ENCODE results near the gene CCDC33.

CCDC33 gene

DNA sequence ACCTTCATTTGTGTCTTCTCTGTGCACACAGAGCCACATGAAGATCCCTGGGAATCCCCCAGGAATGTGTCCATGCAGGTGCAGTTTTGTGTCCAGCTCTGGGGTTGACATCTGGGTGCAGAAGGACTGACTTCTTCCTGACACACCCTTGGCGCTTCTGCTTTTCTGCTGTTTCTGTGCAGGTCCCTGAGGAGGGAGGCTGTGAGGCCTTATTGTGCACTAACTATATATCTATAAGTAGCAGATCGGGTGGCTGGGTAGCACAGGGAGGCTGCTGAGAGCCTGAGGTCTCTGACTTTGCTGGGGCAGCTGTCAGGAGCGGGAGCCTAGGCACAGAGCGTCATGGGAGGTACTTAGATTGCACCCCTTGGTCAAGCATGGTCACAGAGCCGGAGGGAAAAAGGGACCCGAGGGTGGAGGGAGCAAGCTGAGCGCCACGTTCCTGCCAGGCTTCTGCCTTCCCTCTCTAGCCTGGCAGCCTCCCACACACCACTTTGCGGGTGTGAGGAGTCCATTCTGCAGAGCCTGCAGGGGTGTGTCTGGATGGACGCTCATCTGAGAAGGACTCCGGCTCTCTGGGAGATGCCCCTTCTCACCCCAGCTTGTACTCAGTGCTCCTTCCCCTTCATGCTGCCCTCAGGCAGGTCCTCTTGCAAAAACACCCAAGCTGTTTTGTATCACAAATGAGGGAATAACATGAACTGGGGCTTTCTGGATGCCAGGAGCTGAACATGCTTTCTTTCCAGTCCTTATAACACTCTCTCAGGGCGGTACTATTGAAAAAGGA, 23.9 kb downstream of the CCDC33 start:
- no peak for DNase-seq

DNA sequence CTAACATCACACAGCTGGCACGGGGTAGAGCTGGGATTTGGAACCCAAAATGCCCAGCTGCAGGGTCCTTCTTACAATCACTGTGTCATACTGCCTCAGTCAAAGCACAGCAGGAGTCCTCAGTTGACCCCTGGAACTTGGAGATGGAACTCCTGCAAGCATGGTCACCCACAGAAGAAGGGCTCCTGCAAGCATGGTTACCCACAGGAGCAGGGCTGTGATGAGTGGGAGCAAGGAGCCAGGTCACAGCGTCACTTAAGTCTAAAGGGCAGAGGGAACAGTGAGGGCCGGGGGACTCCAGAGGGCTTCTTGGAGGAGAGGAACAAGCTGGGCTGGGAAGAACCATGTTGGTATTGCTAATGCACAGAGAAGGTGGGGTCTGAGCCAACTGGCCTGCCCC, 24.9 kb downstream of the CCDC33 start:
- no peak for DNase-seq

DNA sequence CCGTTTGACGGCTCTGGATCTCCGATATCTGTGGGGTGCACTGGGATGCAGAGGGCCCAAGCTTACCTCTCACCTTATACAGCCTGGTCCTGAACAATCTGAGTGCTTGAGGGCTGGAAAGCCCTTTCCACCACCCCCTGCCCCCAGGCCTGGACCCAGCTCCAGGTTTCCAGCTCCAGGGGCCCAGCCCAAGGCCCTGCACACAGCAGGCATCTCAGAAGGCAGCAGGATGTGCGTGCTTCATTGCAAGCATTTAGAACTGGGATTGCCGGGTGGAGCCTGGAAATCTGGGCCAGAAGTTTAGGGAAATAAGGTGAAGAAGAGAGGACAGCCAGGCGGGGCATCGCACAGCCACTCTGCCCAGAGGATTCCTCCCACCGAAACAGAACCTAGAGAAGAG, 25.6 kb downstream of the CCDC33 start:
- no peak for DNase-seq

DNA sequence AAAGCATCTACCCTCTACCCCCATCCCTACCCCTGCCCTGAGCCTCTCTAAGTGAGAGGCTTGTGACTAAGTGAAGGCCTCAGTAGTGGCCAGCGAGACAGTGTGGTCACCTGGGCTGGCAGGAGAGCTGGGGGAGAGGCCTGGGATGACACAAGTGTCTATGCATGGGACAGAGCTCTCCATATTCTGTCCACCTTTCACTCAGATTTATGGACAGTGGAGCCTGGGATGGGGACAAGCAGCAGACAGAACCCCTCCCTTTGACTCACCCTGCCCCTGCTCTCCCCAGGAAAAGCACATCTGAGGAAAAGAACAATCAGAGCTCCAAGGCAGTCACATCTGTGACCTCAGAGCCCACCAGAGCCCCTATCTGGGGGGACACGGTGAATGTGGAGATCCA, 26.0 kb downstream of the CCDC33 start:
- DNase-seq: no peak

DNA sequence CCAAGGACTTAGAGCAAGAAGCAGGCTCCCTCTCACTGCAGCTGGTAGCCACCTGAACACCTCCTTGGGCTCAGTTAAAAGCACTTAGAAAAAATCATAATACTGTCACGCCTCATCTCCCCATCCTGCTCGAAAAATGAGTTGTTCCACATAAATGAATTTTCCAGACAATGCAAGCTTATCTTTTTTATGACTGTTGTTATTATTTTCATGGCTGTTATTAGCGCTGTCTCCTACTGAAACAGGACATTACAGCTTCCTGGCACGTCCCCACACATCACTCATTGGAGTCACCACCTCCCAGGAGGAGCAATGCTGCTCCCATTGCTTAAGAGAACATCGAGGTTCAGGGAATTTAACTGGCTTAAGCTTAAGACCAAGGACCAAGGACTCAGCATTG, 26.5 kb downstream of the CCDC33 start:
- no peak for DNase-seq

DNA sequence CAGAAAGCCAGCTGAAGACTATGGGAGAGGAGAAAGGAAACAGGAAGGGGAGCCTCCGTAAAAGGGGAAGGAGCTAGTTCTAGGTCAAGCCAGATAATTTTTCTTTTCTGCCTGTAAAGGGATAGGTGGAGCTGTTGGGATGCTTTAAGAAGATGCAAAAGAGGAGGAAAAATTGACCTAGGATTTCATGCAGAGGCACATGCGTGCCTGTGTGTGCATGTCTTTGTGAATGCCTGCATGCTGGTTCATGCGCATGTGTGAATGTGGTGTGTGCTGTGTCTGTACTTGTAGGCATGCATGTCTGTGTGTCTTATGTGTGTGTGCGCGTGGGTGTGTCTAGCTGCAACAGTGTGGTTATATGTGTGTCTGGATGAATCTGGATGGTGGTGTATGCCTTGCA, 27.3 kb downstream of the CCDC33 start:
- no peak for DNase-seq

DNA sequence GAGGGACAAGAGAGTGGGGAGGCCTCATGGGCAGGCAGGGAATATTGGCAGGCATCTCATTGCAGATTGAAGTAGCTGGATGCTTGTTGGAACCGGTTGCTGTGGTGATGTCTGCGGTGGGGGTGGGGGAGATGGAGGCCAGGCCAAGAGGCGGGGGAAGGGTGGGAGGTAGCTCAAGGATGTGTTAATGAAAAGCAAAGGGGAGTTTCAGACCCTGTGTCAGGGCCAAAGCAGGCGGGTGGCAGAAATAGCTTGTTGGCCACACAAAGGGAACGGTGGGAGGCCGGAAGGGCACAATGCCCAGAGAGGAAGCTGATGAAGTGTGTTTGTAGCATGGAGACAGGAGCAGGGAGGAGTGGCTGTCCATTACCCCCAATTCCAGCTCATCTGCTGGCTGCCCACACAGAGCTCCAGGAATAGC, 28.0 kb downstream of the CCDC33 start:
- no peak for DNase-seq

DNA sequence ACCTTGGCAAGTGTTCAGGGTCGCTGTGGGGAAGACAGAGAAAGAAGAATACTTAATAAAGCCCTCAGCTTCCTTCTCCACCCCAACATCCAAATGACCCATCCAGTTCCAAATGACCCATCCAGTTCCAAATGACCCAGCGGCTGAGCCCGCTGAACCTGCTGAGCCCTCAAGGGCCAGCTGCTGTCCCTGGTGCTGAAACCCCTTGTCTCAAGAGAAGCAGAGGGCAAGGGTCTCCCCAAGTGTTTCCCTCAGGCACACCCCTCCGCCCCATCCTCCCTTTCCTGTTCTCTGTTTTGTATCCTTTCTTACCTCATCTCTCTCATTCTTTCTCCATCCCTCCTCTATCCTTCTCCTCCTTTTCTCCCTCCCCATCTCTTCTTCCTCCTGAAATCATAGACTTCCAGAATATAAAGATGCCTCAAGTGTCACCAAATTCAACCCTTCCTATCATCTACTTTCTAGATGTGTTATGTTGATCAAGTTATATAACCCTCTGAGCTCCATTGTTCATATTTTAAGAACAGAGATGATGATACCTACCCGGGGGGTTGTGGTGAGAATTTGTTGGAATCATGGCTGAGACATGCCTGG, 29.0 kb downstream of the CCDC33 start:
- peak in 1 of 2 donors; percentile 6 for DNase-seq

DNA sequence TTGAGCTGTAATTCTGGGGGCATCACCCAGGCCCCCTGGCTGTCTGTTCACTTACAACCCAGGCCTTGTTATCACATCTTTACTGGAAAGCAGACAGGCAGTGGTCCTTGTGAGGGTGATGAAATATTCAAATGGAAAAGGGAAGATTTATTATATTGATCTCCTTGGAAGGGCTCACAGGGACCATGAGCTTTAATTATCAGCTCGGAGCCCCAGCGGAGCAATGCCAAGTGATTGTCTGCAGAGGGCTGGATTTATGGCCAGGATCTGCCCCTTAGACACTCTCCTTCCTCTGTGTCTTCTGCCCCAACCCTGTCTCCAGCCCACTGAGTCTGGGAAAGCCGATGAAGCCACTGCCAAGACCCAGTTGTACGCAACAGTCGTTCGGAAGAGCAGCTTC, 31.9 kb downstream of the CCDC33 start:
- DNase-seq: no peak

DNA sequence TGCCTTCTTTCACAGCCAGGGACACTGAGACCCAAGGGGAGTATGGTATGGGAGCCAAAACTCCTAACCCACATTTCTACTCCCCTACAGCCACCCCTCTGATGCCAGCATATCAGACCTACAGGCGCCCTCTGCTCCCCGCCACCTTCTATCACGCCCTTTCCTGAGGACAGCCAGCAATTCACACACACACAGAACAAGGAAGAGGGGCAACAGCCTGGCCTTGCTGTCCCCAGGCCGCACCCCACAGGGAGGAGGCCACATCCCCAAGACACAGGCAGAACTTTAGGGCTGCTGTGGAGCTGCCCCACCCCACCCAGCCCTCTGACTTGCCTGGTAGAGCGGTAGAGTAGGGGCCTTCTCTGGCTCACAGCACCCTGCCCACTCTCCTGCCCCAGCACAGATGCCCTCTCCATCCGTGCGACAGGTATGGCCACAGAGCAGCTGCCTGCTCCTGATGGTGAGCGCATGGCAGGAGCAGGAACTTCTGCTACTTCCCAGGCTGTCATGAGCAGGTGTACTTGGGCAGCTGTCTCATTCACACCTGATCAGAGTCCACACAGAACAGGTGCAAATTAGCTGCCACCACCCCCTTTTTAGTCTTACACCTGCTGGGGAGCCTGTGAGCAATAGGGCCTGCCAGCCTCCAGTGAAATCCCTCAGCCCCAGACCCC, 33.4 kb downstream of the CCDC33 start:
- DNase-seq: no peak

DNA sequence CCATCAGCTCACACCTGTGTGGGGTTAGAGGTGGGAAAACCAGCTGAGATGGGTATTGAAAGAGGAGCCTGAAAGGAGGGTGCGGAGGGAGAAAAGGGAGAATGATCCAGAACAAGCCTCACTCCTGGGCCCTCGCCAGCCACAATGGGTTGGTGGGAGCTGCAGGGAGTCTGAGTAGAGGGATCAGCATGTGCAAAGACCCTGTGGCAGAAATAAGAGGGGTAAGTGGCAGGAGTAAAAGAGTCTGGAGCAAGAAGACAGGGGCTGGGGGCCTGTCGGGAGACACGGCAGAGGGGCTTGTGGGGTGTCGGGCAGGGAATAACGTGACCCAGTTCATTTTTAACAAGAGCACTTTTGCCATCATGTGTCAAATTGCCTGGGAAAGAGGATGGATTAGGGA, 34.0 kb downstream of the CCDC33 start:
- DNase-seq: no peak

DNA sequence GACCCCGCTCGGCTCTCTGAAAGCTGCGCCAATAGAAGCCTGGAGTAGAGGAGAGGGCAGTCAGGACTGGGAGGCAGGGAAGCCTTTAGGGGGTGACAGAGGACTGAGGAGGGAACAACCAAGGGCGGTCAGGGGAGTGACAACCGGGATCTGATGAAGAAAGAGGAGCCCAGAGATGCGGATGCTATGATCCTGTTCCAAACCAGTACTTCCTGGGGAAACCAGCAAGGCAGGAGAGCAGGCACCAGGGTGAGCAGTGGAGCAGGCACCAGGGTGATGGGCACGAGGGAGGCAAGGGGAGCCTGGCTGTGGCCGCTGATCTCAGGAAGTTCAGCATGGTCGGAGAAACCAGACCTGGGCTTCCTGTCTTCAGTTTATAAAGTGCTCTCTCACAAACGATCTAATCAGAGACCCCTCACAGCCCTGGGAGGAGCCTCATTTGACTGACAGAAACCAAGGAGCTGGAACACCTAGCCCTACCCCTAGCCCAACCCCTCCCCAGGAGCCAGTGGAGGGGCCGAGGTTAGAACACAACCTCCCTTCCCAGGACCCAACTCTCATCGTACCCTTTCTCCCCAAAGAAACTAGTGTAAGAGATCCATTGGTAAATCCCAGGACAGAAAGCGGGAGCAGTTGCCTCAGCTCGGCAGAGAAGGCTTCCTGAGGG, 34.9 kb downstream of the CCDC33 start:
- no peak for DNase-seq

DNA sequence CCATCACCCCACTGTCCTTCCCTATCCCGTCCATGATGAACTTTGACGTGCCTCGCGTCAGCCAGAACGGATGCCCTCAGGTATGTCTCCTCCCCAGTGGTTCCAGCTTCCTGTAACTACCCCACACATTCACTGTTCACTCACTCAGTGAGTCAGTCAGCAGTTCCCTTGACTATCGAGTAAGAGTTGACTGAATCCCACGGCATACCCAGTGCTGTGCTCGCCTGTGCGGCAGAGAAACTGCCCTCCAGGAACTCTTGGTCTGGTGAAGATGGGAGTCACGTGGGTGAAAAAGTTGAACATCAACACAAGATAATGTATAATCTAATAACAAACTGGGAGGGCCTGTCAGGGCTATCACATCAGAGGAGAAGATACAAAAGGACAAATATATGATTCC, 36.7 kb downstream of the CCDC33 start:
- no peak for DNase-seq

DNA sequence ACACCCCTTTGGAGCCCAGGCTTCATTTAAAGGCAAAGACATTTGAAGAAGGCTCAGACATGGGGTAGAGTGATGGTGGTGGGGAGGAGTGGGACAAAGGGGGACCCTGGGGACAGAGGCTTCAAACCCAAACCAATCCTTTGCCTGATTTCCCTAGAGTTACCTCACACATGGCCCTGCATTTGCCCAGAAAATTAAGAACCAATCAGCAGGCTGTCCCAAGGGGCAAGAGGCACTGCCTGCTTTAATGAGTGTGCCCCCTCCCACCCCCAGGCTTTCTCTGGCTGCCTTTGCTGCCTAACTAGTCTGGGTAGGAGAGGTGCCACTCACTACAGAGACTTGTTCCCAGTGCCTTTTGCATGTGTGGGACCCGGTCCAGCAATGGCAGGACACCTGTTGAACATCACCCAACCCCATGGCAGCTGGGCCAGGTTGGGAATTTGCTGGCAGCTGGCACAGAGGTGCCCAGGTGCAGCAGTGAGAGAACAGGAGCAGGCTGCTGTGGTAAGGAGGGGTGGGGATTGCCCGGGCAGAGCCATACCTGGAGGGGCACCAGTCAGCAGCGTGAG, 38.4 kb downstream of the CCDC33 start:
- DNase-seq: no peak

DNA sequence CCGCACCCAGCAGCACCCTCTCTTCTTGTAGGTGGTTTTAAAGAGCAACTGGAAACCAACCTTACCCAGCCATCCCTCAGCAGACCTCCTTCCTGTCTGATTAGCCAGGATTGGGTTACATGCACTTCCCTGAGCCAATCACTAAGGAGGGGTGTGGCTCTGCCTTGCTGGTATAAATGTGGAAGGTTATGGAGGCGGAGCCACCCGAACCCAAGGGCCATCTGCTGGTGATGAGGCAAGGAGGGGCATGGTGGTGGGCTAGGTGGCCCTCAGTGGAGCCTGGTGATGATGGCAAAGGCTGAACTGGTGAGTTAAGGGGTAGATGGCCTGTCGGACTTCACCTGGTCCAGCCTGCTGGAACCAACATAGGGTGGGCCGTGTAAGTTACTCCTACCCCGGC, 39.8 kb downstream of the CCDC33 start:
- no peak for DNase-seq

DNA sequence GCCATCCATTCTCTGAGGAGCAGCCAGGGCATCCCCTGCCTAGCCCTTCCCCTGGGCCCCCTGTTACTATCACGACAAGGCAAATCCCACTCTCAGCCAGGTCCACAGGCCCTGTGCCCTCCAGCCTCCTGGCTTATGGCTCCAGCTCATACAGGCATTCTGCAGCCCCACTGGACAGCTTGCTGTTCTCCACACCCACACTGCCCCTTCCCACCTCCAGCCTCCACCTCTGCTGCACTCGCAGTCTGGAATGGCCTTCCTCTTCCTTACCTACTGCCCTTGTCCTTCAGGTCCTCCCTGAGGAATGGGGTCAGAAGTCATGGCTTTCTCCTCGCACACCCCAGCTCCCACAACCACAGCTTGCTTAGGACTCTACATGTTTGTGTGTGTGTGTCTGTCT, 40.4 kb downstream of the CCDC33 start:
- no peak for DNase-seq

DNA sequence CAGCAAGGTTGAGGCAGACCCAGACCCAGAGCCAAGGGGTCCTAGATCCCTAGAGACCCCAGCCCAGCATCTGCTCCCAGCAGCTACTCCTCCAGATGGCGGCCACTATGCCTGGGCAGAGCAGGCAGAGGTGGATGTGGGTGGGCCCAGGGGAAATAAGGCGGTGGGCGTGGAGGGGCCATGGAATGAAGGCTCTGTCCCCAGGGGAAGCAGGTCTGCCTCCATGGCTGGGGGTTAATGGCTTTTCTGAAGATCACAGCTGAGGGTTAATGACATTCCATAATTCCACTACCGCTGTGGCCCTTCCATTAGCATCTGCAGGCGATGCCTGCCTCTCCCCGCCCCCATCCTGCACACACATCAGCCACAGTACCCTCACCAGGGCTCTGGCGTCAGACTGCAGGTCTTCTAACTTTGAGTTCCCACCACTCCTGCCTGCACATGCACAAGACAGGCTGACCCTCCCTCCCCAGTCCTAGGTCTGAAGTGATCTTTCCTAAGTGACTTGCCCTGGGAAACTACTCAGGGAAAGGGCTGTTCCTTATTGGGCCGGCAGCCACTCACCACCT, 41.2 kb downstream of the CCDC33 start:
- DNase-seq: no peak

DNA sequence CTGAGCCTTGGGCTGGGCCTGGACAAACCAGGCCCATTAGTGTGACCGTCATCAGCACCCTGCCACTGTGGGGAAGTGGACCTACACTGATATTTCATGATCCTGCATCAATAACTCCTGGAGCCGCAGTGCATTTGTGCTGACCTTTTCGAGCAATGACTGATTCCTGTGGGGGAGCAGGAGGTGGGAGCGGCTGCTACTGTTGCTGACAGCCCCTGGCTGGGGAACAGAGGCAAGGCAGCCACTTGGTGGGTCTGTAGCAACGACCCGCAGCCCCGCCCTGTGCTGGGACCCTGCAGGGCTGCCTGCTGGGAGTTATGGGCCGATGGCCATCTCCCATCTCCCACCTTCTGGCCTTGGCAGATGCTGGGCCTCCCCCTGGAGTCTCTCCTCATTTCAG, 42.1 kb downstream of the CCDC33 start:
- DNase-seq: no peak

DNA sequence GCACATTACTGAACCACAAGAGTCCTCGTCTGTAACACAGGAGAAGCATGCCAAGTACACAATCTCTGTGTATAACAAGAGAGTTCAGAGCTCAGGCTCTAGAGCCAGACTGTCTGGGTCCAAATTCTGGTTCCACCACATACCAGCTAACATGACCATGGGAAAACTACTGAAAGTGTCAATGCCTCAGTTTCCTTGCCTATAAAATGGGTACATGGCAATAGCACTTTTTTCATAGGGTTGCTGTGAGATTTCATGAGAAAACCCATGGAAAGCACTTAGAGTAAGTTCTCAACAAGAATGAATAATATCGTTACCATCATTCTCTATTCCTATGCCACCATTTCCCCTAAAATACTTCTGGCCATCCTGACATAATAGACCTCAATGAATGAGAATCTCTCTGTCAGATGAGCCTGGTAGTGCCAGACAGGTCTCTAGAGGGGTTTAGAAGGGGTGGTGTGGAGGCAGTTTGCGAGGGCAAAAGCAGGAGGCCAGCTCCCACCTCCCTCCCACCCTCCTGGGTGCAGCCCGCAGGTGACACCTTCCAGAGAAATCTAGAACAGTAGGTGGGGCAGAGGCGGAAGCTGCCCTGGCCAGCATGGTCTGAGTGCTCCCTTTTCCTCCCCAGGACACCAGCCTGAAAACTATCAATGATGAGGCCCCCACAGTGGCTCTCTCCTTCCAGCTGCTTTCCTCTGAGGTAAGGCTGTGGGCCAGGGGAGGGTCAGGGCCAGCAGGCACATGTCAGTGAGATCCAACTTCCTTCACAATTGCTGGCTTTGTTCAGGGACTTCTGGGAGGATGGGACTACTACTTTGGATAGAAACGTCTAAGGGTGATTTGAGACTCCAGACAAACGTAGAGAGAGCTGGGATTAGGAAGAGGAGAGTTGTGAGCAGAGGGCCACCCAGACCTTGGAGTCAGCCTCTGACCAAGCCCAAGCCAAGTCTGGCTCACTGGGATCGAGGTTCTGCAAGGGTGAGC, 45.3 kb downstream of the CCDC33 start:
- DNase-seq: no peak

DNA sequence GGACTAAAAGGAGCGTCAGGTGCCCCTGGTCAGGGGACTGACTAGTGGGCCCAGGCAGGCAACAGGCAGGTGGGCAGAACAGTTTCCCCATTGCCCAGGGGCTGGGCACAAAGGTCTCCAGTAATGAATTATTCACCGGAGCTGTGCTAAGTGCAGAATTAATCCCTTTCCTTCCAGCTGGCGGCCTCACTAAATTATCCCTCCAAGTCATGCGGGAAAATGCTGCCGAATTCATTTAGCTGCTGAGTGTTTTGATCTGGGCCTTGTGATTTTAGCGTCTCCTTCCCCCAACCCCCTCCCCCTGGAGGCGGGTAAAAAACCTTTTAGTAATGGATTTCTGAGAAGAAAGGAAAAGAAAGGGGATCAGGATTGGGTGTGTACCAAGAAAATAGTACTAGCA, 47.2 kb downstream of the CCDC33 start:
- no peak for DNase-seq

DNA sequence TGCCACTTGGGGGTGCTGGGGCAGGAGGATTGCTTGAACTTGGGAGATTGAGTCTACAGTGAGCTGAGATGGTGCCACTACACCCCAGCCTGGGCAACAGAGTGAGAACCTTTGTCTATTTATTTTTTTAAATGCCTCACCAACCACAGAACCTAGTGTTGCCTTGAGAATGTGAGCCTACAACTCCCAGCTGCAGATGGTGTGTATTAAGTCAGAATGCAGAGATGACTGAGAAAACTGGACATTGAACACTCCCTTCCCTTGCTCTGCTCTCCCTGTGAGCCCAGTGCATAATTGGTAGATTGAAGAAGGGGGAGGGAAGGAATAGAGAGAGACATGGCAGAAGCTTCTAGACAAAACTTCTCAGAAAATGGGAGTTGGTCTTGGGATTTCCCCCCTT, 53.5 kb downstream of the CCDC33 start:
- DNase-seq: no peak

DNA sequence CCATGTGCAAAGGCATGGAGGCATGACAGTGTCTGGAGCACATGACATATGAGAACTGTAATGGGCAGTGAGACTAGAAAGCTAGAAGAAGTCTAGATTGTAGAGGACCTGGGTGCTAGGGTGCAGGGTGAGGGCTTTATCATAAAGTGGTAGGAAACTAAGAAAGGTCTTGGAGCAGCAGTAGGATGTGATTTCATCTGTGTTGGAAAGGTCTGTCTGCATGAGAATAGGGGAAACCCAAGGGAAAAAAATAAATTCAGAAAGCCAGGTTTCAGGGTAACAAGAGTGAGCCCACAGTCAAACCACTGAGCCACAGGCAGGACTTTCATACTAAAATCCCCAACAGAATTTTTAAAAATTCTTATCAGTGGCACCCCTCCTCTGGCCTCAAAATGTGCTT, 54.5 kb downstream of the CCDC33 start:
- no peak for DNase-seq
